Peyer's patch (tissue), 4 donors: ENCODE measurements around the gene UBE2J1. TPM values are rescaled to one million over a fixed set of nuclear protein-coding genes. Genes with fewer than 3 reads are reported as not detected.

Source experiments
- DNase-seq, 3 donors: peaks; one replicate each; pipeline ENCODE4 v3.0.0-alpha.2; 2017 to 2019
- H3K27ac ChIP-seq, 4 donors: fragments of 200-600 bp; sonication (generic); one replicate each; pipeline ENCODE4 v1.5.1; 2016 to 2019
- H3K27me3 ChIP-seq, 2 donors: fragments of 200-600 bp; sonication (generic); one replicate each; pipeline ENCODE4 v1.5.1; 2019
- H3K36me3 ChIP-seq, 3 donors: fragments of 200-600 bp; sonication (generic); one replicate each; pipeline ENCODE4 v1.5.1; 2016 to 2019
- H3K4me1 ChIP-seq, 4 donors: fragments of 200-600 bp; sonication (generic); one replicate each; pipeline ENCODE4 v1.5.1; 2016 to 2019
- H3K4me3 ChIP-seq, 4 donors: fragments of 200-600 bp; sonication (generic); 1 replicate in 3 of 4; 2 replicates in 1 of 4; pipeline ENCODE4 v1.5.1; 2016 to 2019; ENCODE audit warnings: mild to moderate bottlenecking in 1 of 4
- H3K9me3 ChIP-seq, 4 donors: fragments of 200-600 bp; sonication (generic); one replicate each; pipeline ENCODE4 v1.5.1; 2016 to 2019; ENCODE audit warnings: mild to moderate bottlenecking in 1 of 4
- POLR2A ChIP-seq, 2 donors: fragments of 450-650 bp; IDR thresholded peaks; one replicate each; pipeline ENCODE4 v1.5.1; 2017; ENCODE audit warnings: antibody characterized with exemption in 2 of 2, mild to moderate bottlenecking in 2 of 2, moderate library complexity in 2 of 2
- total RNA-seq, 4 donors: library from RNA; depleted of rRNA; stranded (reverse); fragments of >200 nt; gene quantifications; one replicate each; pipeline ENCODE4 v1.1.0, GENCODE V29; 2016
- TF ChIP-seq, protein P1 (sequence below), 6 experiments: fragments of 450-650 bp in 4 of 6; fragments of 200-600 bp in 2 of 6; sonication (generic) in 1 of 6; IDR thresholded peaks; one replicate each; pipeline ENCODE4 v1.5.1; 2017 to 2019; ENCODE audit warnings: antibody characterized with exemption in 6 of 6, mild to moderate bottlenecking in 3 of 6, moderate library complexity in 1 of 6

UBE2J1 gene
- total RNA-seq, 4 donors from 2014 or later = 35.0 to 57.8 (median 44.7) TPM

DNA sequence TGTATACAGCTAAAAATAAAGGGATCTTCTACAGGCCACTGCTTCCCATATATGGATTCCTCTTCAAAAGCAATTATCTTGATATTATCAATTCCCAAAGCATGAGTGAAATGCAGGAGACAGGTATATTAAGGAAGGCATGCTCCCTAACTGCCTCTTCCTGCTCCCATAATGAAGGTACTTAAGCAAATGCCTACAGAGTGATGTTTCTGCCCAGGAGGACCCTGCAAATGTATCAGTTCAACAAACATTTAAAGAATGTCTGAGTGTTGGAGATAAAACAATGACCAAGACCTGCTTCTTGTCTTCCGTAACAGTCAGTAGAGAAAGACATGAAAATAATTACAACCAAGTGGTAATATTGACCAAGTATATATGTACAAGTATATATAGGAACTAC, 4.2 kb downstream of the UBE2J1 start:
- Histone ChIP-seq H3K4me1 (peaks cover 0 to 36% (median 11%) of the 10 kb centered on the region in 4 donors), H3K27ac (no peak overlapping the region), H3K36me3 (no peaks in the 10 kb centered on the region), H3K4me3 (no peak overlapping the region), H3K9me3 (no peaks in the 10 kb centered on the region), H3K27me3 (no peaks in the 10 kb centered on the region)
- no peak for DNase-seq
- TF ChIP-seq, protein P1, sequence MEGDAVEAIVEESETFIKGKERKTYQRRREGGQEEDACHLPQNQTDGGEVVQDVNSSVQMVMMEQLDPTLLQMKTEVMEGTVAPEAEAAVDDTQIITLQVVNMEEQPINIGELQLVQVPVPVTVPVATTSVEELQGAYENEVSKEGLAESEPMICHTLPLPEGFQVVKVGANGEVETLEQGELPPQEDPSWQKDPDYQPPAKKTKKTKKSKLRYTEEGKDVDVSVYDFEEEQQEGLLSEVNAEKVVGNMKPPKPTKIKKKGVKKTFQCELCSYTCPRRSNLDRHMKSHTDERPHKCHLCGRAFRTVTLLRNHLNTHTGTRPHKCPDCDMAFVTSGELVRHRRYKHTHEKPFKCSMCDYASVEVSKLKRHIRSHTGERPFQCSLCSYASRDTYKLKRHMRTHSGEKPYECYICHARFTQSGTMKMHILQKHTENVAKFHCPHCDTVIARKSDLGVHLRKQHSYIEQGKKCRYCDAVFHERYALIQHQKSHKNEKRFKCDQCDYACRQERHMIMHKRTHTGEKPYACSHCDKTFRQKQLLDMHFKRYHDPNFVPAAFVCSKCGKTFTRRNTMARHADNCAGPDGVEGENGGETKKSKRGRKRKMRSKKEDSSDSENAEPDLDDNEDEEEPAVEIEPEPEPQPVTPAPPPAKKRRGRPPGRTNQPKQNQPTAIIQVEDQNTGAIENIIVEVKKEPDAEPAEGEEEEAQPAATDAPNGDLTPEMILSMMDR (IDR thresholded peaks at IDR 0.05) = no peak
- no peak for TF ChIP-seq POLR2A (IDR thresholded peaks at IDR 0.05)

DNA sequence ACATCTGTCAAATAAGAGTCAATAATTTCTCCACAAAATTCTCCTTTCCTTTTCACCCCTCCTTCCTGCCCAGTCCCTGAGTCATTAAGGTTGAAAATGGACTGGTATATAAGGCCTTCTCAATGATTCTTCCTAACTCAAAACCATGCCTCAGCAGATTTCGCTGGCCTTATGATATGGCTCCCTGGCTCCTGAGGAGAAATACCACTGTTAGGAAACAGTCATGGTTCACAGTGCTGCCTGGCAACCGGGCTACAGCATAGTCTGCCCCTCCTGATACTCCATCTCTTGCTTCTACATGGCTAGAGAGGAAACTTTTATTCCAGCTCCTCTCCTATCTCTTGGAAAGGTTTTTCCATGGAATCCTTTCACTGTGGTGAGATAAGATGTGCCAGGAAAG, 4.7 kb downstream of the UBE2J1 start:
- TF ChIP-seq, protein P1 (IDR thresholded peaks at IDR 0.05) = no peak
- no peak for TF ChIP-seq POLR2A (IDR thresholded peaks at IDR 0.05)
- Histone ChIP-seq H3K4me3 (no peak overlapping the region), H3K9me3 (no peaks in the 10 kb centered on the region), H3K27ac (no peak overlapping the region), H3K27me3 (no peaks in the 10 kb centered on the region), H3K36me3 (no peaks in the 10 kb centered on the region), H3K4me1 (peaks cover 0 to 36% (median 11%) of the 10 kb centered on the region in 4 donors)
- no peak for DNase-seq

- TF ChIP-seq, protein P1 (IDR thresholded peaks at IDR 0.05) = no peak
- TF ChIP-seq POLR2A (IDR thresholded peaks at IDR 0.05) = no peak
- H3K4me3 ChIP-seq = no peak overlapping the region
- peaks cover 0 to 33% (median 11%) of the 10 kb centered on the region in 4 donors for H3K4me1 ChIP-seq
- no peaks in the 10 kb centered on the region for H3K27me3 ChIP-seq
- H3K36me3 ChIP-seq = peaks cover 0 to 9% (median 0%) of the 10 kb centered on the region in 3 donors
- H3K9me3 ChIP-seq = no peaks in the 10 kb centered on the region
- DNase-seq = no peak
- no peak overlapping the region for H3K27ac ChIP-seq
Observed at GRCh38 chr6:89346433-89346832, 6.1 kb downstream of the UBE2J1 start.

DNA sequence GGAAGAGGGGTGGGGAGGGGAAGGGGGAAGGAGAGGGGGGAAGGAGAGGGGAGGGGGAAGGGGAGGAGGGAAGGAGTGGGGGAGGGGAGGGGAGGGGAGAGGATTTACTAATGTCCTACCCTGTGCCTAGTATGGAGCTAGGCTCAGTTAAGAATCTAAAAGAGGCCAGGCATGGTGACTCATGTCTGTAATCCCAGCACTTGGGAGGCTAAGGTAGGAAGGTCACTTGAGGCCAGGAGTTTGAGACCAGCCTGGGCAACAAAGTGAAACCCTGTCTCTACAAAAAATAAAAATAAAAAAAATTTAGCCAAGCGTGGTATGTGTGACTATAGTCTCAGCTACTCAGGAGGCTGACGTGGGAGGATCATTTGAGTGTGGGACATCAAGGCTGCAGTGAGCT, 13.0 kb downstream of the UBE2J1 start:
- H3K4me1 ChIP-seq = no peaks in the 10 kb centered on the region
- no peak for TF ChIP-seq POLR2A (IDR thresholded peaks at IDR 0.05)
- TF ChIP-seq, protein P1 (IDR thresholded peaks at IDR 0.05) = no peak
- peaks cover 0 to 61% (median 0%) of the 10 kb centered on the region in 3 donors for H3K36me3 ChIP-seq
- no peaks in the 10 kb centered on the region for H3K27me3 ChIP-seq
- no peaks in the 10 kb centered on the region for H3K9me3 ChIP-seq
- no peak for DNase-seq
- no peak overlapping the region for H3K4me3 ChIP-seq
- no peak overlapping the region for H3K27ac ChIP-seq

DNA sequence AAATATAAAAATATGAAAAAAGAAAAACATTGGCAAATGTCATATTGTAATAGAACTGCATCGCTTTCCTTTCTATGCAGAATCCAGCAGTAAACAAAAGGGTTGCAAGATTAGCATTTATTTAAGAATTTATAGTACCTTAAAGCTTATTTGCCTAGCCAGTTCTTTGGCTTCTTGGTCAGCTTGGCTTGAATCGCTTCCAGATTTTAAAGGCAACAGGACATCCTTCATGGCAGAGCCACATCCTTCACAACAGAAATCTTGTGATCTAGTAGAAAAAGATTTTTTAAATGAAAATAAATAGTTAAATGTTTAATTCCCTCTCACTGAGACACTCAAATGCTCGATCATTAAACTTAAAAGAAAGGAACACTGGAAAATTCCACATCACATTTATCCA, 17.4 kb downstream of the UBE2J1 start:
- no peaks in the 10 kb centered on the region for H3K27me3 ChIP-seq
- no peak overlapping the region for H3K4me3 ChIP-seq
- no peak for TF ChIP-seq POLR2A (IDR thresholded peaks at IDR 0.05)
- TF ChIP-seq, protein P1 (IDR thresholded peaks at IDR 0.05) = no peak
- no peaks in the 10 kb centered on the region for H3K9me3 ChIP-seq
- peaks cover 0 to 81% (median 0%) of the 10 kb centered on the region in 3 donors for H3K36me3 ChIP-seq
- no peaks in the 10 kb centered on the region for H3K4me1 ChIP-seq
- no peak for DNase-seq
- H3K27ac ChIP-seq = no peak overlapping the region

GRCh38 chr6:89330910-89331309, 21.6 kb downstream of the UBE2J1 start:
- H3K27me3 ChIP-seq = no peaks in the 10 kb centered on the region
- H3K36me3 ChIP-seq = peaks cover 0 to 84% (median 0%) of the 10 kb centered on the region in 3 donors
- no peak overlapping the region for H3K4me3 ChIP-seq
- no peak overlapping the region for H3K27ac ChIP-seq
- H3K4me1 ChIP-seq = no peaks in the 10 kb centered on the region
- no peak for DNase-seq
- TF ChIP-seq POLR2A (IDR thresholded peaks at IDR 0.05) = no peak
- TF ChIP-seq, protein P1 (IDR thresholded peaks at IDR 0.05) = no peak
- no peaks in the 10 kb centered on the region for H3K9me3 ChIP-seq
